Osteocyte (in vitro differentiated cells): ENCODE data around the gene DTNB. TPM values are rescaled to one million over a fixed set of nuclear protein-coding genes. Genes with fewer than 3 reads are reported as not detected.

Experiments used
- DNase-seq: peaks from one replicate; pipeline ENCODE4 v3.0.0; 2021; ENCODE audit warnings: mixed read lengths; ENCODE audit not compliant: unreplicated experiment; ENCODE audit errors: extremely low spot score
- H3K27ac Mint-ChIP-seq: one replicate; pipeline ENCODE4 v1.8.0; 2021; ENCODE audit warnings: mild to moderate bottlenecking, mixed read lengths; ENCODE audit not compliant: unreplicated experiment
- H3K27me3 Mint-ChIP-seq: one replicate; pipeline ENCODE4 v1.8.0; 2021; ENCODE audit warnings: mixed read lengths; ENCODE audit not compliant: unreplicated experiment
- H3K36me3 Mint-ChIP-seq: one replicate; pipeline ENCODE4 v1.8.0; 2021; ENCODE audit warnings: mixed read lengths; ENCODE audit not compliant: unreplicated experiment
- H3K4me1 Mint-ChIP-seq: one replicate; pipeline ENCODE4 v1.8.0; 2021; ENCODE audit warnings: mixed read lengths; ENCODE audit not compliant: unreplicated experiment
- H3K4me3 Mint-ChIP-seq: one replicate; pipeline ENCODE4 v1.8.0; 2021; ENCODE audit warnings: mild to moderate bottlenecking, moderate library complexity, mixed read lengths; ENCODE audit not compliant: unreplicated experiment
- H3K9me3 Mint-ChIP-seq: one replicate; pipeline ENCODE4 v1.8.0; 2021; ENCODE audit warnings: mixed read lengths; ENCODE audit not compliant: unreplicated experiment
- CTCF ChIP-seq: fragments of 200-600 bp; sonication (generic); IDR thresholded peaks from 2 replicates; pipeline ENCODE4 v1.5.0; 2021; ENCODE audit warnings: antibody characterized with exemption, mild to moderate bottlenecking, moderate library complexity
- total RNA-seq: library from RNA; stranded (reverse); gene quantifications from 2 replicates; pipeline ENCODE4 v1.2.1, GENCODE V29; 2021

Gene DTNB
- total RNA-seq, 1 donor from 2014 or later = 20.9 TPM

- no peak for TF ChIP-seq CTCF
- Mint-ChIP-seq H3K27me3 (no peaks in the 10 kb centered on the region), H3K27ac (no peak overlapping the region), H3K9me3 (no peaks in the 10 kb centered on the region), H3K36me3 (no peaks in the 10 kb centered on the region), H3K4me3 (peak overlapping the region; percentile 45), H3K4me1 (peaks cover 15% of the 10 kb centered on the region)
- DNase-seq = no peak
These were observed 297.3 kb downstream of the DTNB start for GRCh38 chr2:25375989-25376545.

GRCh38 chr2:25375371-25375988 is 297.9 kb downstream of the DTNB start:
- no peak for DNase-seq
- H3K36me3 Mint-ChIP-seq = no peaks in the 10 kb centered on the region
- H3K4me3 Mint-ChIP-seq = no peak overlapping the region
- no peak overlapping the region for H3K27ac Mint-ChIP-seq
- H3K27me3 Mint-ChIP-seq = no peaks in the 10 kb centered on the region
- no peaks in the 10 kb centered on the region for H3K9me3 Mint-ChIP-seq
- TF ChIP-seq CTCF = no peak
- peaks cover 15% of the 10 kb centered on the region for H3K4me1 Mint-ChIP-seq

GRCh38 chr2:25374827-25375226 is 298.6 kb downstream of the DTNB start:
- no peak for DNase-seq
- Mint-ChIP-seq H3K4me3 (no peak overlapping the region), H3K27ac (no peak overlapping the region), H3K9me3 (no peaks in the 10 kb centered on the region), H3K4me1 (peaks cover 15% of the 10 kb centered on the region), H3K36me3 (no peaks in the 10 kb centered on the region), H3K27me3 (no peaks in the 10 kb centered on the region)
- TF ChIP-seq CTCF = no peak

- no peak overlapping the region for H3K27ac Mint-ChIP-seq
- H3K4me3 Mint-ChIP-seq = no peak overlapping the region
- DNase-seq = no peak
- H3K4me1 Mint-ChIP-seq = peaks cover 15% of the 10 kb centered on the region
- no peaks in the 10 kb centered on the region for H3K36me3 Mint-ChIP-seq
- no peak for TF ChIP-seq CTCF
- H3K9me3 Mint-ChIP-seq = no peaks in the 10 kb centered on the region
- H3K27me3 Mint-ChIP-seq = no peaks in the 10 kb centered on the region
These were observed 299.0 kb downstream of the DTNB start for GRCh38 chr2:25374411-25374810.

- no peaks in the 10 kb centered on the region for H3K27me3 Mint-ChIP-seq
- H3K4me1 Mint-ChIP-seq = peaks cover 22% of the 10 kb centered on the region
- no peak overlapping the region for H3K4me3 Mint-ChIP-seq
- no peak for DNase-seq
- no peaks in the 10 kb centered on the region for H3K9me3 Mint-ChIP-seq
- no peaks in the 10 kb centered on the region for H3K36me3 Mint-ChIP-seq
- no peak overlapping the region for H3K27ac Mint-ChIP-seq
- no peak for TF ChIP-seq CTCF
These were observed 300.0 kb downstream of the DTNB start for GRCh38 chr2:25373269-25373981.
